GM18907 (cell line): ENCODE data around the gene LMCD1.
A peak's percentile ranks its signal among the peaks of the same experiment; 100 is the strongest.

ENCODE experiments used
- ATAC-seq: cut with Tn5 transposase; IDR thresholded peaks from one replicate; pipeline ENCODE4 v1.9.1; 2021; ENCODE audit warnings: mild to moderate bottlenecking, moderate library complexity; ENCODE audit not compliant: unreplicated experiment

LMCD1 gene

GRCh38 chr3:8556473-8556869, 54.8 kb downstream of the LMCD1 start:
- ATAC-seq: no peak

GRCh38 chr3:8557298-8557697, 55.7 kb downstream of the LMCD1 start:
- no peak for ATAC-seq

- ATAC-seq: no peak
These were observed 57.0 kb downstream of the LMCD1 start for GRCh38 chr3:8558645-8559044.

GRCh38 chr3:8559351-8559750, 57.7 kb downstream of the LMCD1 start:
- ATAC-seq: no peak

GRCh38 chr3:8560366-8561007, 58.9 kb downstream of the LMCD1 start:
- ATAC-seq: no peak

- ATAC-seq: no peak
These were observed 59.7 kb downstream of the LMCD1 start for GRCh38 chr3:8561370-8561769.

- no peak for ATAC-seq
These were observed 60.5 kb downstream of the LMCD1 start for GRCh38 chr3:8562081-8562595.

GRCh38 chr3:8563146-8563545, 61.5 kb downstream of the LMCD1 start:
- ATAC-seq: no peak

- ATAC-seq: no peak
These were observed 62.0 kb downstream of the LMCD1 start for GRCh38 chr3:8563597-8563996.

- no peak for ATAC-seq
These were observed 63.8 kb downstream of the LMCD1 start for GRCh38 chr3:8565376-8565775.

- no peak for ATAC-seq
These were observed 66.4 kb downstream of the LMCD1 start for GRCh38 chr3:8567784-8568575.

- no peak for ATAC-seq
These were observed 69.6 kb downstream of the LMCD1 start for GRCh38 chr3:8571256-8571655.

GRCh38 chr3:8573342-8573926, 71.8 kb downstream of the LMCD1 start:
- ATAC-seq: no peak

- no peak for ATAC-seq
These were observed 72.5 kb downstream of the LMCD1 start for GRCh38 chr3:8574040-8574669.

- ATAC-seq: no peak
These were observed 73.2 kb downstream of the LMCD1 start for GRCh38 chr3:8574670-8575322.

- no peak for ATAC-seq
These were observed 73.9 kb downstream of the LMCD1 start for GRCh38 chr3:8575364-8576104.

GRCh38 chr3:8576436-8576835, 74.8 kb downstream of the LMCD1 start:
- no peak for ATAC-seq

GRCh38 chr3:8576841-8577571, 75.4 kb downstream of the LMCD1 start:
- ATAC-seq: no peak

- ATAC-seq: no peak
These were observed 76.7 kb downstream of the LMCD1 start for GRCh38 chr3:8578282-8578681.

- ATAC-seq: peak; percentile 100
These were observed 77.5 kb downstream of the LMCD1 start for GRCh38 chr3:8579096-8579495.
